AG10803 (cell line): ENCODE data around the gene ARHGAP23.
"Not testable (repeated sequence)": the region's sequence is repeated elsewhere in the genome, so short reads cannot be mapped to it uniquely, and the experiment has no call there.

ENCODE experiments used
- DNase-seq: peaks from one replicate; pipeline ENCODE4 v3.0.0; 2010; ENCODE audit warnings: low read depth
- H3K4me3 ChIP-seq: 2 replicates; pipeline ENCODE4 v1.5.1; 2011; ENCODE audit warnings: mild to moderate bottlenecking, low read length, control low read depth
- CTCF ChIP-seq: conservative IDR thresholded peaks from 2 replicates; pipeline ENCODE4 v1.5.1; 2011; ENCODE audit warnings: mild to moderate bottlenecking, low read length, control low read depth, inconsistent platforms

ARHGAP23 gene

GRCh38 chr17:38510421-38511149 is 82.3 kb downstream of the ARHGAP23 start:
- no peak for DNase-seq
- H3K4me3 ChIP-seq, result no peak overlapping the region
- no peak for TF ChIP-seq CTCF

GRCh38 chr17:38511150-38512108 is 83.2 kb downstream of the ARHGAP23 start:
- DNase-seq, result peak; percentile 76
- TF ChIP-seq CTCF, result no peak
- H3K4me3 ChIP-seq, result no peak overlapping the region

GRCh38 chr17:38512473-38513058 is 84.3 kb downstream of the ARHGAP23 start:
- TF ChIP-seq CTCF, result no peak
- H3K4me3 ChIP-seq, result no peak overlapping the region
- no peak for DNase-seq

- DNase-seq, result not testable (repeated sequence)
Measured at GRCh38 chr17:38526526-38526925, 98.3 kb downstream of the ARHGAP23 start.

GRCh38 chr17:38528141-38528540 is 99.9 kb downstream of the ARHGAP23 start:
- DNase-seq, H3K4me3 ChIP-seq: not testable (repeated sequence)

More at GRCh38 chr17:38526526-38526925, 98.3 kb downstream of the ARHGAP23 start:
- H3K4me3 ChIP-seq, result not testable (repeated sequence)

GRCh38 chr17:38530856-38531255 is 102.6 kb downstream of the ARHGAP23 start:
- not testable (repeated sequence) for H3K4me3 ChIP-seq

GRCh38 chr17:38531761-38532160 is 103.5 kb downstream of the ARHGAP23 start:
- not testable (repeated sequence) for DNase-seq

More at GRCh38 chr17:38530856-38531255, 102.6 kb downstream of the ARHGAP23 start:
- DNase-seq, result not testable (repeated sequence)

GRCh38 chr17:38532451-38532850 is 104.2 kb downstream of the ARHGAP23 start:
- TF ChIP-seq CTCF, result no peak
- H3K4me3 ChIP-seq, result no peak overlapping the region
- DNase-seq, result no peak

More at GRCh38 chr17:38531761-38532160, 103.5 kb downstream of the ARHGAP23 start:
- not testable (repeated sequence) for H3K4me3 ChIP-seq

- no peak overlapping the region for H3K4me3 ChIP-seq
- no peak for DNase-seq
- no peak for TF ChIP-seq CTCF
Measured at GRCh38 chr17:38533241-38533640, 105.0 kb downstream of the ARHGAP23 start.
